ENCODE data around the gene SND1.

SND1 gene

DNA sequence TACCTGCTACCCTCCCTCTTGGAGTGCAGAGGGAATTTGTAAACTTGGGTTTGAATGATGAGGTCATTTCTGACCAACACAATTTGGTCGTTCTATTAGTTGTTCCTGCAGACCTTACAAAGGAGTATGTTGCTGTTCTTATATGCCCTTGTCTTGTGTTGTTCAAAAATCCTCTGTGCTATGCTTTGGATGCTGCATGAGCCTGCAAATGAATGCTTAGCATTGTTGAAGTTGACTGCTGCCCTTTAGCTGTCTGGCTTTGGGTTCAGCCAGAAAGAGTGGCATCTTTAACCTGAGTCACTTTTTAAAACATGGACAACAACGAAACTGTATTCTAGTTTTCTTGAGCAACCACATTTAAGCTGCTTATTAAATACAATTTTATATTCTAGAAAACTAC, 80.3 kb downstream of the SND1 start:
- no peak for DNase-seq

DNA sequence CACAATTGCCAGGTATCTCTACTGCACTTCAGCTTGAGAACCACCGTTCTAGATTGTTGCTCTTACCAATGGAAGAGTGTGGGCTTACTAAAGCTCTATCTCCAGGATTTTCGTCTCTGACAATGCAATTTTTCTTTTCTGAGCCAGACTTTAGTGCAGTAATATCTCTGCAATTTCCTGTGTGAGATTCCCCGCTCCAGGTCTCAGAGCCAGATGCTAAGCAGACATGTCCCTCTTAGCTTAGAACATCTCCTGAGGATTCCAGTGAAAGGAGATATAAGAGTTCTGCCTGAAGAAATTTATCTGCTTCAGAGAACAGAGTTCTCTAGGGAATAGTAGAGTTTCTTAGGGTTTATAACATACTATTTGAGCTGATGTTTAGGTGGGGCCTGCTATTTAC, 82.0 kb downstream of the SND1 start:
- peak; percentile 34 for DNase-seq

GRCh38 chr7:127736511-127736910, 84.5 kb downstream of the SND1 start:
- DNase-seq, result no peak

DNA sequence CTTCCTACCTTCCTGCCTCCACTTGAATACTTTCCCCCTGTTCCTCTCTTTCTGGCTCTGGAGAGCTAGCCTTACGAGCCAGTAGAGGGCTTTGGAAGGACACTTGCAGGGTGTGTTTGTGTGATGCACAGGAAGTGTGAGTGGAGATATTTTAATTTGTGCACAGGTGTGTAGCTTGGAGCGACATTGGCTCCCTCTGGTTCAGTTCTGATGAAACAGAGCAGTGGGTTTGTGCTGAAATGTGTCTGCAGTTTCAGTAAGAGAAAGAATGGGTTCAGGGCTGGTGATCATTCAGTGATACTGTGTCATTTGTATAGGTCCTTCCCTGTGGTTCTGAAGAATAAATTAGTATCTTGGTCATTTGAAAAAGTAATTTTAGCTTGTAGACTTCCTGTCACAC, 86.9 kb downstream of the SND1 start:
- no peak for DNase-seq

DNA sequence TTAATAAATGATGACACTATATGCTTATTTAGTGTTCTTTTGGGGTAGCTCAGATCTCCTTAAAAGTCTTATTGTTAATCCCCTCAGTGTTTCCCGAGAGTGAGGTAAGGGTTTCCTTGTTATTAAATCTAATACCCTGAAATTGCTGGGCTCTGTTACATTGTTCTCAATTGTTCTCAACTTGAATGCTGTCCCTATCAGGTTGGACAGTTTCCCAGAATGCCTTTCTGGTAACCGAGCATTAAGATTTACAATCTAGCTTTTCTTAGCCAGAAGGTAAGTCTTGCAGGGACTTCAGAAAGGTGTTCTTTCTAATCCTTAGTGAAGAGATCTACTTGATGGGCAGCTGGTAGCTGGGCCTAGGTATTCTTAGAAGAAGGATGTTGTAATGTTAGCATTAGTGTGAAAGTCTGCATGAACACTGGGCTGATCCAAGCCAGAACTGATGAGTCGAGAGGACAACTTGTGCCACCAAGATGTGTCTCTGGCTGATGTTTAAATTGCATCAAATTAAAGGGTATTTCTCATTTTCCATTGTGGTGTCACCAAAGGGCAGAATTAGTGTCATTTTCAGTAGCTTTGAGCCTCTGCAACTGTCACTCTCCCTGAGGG, 89.9 kb downstream of the SND1 start:
- no peak for DNase-seq

DNA sequence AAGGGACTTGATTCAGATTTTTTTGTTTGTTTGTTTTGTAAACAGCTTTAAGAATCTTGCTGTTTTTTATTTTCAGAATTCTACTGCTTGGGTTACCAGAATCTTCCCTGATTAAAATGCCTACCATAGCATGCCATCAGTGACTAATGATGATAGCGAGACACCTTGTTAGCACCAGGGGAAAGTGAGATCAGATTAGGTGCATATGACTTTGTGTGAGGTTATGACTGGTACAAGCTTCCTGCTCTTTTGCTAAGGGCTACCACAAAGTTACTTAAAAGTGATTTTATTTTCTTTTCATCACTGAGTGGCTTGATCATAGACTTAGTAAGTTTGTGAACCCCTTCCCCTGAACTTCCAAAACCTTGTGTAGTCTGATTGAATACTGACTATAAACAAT, 93.5 kb downstream of the SND1 start:
- no peak for DNase-seq

- peak; percentile 94 for DNase-seq
Measured at GRCh38 chr7:127751062-127751461, 99.1 kb downstream of the SND1 start.

- no peak for DNase-seq
Measured at GRCh38 chr7:127751490-127752448, 99.8 kb downstream of the SND1 start.

- no peak for DNase-seq
Measured at GRCh38 chr7:127752829-127753228, 100.8 kb downstream of the SND1 start.

- no peak for DNase-seq
Measured at GRCh38 chr7:127754457-127754856, 102.5 kb downstream of the SND1 start.

GRCh38 chr7:127755521-127755920, 103.5 kb downstream of the SND1 start:
- no peak for DNase-seq

- no peak for DNase-seq
Measured at GRCh38 chr7:127755965-127756364, 104.0 kb downstream of the SND1 start.

DNA sequence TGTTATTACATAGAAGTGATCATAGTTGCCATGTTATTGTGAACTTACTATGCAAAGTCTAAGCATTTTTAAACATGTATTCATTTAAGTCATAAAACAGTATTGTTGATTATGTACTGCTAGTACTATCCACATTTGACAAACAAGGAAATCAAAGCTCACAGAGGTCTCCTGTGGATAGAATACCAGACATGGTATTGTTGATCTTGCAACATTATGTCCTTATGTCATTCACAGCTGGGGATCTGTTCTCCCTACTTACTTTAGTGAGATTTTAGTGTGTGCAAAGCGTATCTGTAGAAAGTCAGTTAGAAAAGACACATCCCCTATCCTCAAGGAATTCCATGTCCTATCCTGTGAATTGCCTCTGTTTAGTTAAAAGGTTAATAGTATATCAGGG, 106.1 kb downstream of the SND1 start:
- DNase-seq, result no peak

DNA sequence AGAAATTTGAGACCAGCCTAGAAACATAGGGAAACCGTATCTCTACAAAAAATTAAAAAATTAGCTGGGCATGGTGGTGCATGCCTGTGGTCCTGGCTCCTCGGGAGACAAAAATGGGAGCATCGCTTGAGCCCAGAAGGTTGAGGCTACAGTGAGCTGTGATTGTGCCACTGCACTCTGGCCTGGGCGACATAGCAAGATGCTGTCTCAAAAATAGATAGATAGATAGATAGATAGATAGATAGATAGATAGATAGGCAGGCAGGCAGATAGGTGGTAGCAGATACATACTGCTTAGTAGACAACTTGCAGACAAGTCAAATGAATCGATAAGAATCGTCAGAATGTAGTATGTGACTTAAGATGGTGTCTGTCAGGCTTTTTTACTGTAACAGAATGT, 106.9 kb downstream of the SND1 start:
- no peak for DNase-seq

DNA sequence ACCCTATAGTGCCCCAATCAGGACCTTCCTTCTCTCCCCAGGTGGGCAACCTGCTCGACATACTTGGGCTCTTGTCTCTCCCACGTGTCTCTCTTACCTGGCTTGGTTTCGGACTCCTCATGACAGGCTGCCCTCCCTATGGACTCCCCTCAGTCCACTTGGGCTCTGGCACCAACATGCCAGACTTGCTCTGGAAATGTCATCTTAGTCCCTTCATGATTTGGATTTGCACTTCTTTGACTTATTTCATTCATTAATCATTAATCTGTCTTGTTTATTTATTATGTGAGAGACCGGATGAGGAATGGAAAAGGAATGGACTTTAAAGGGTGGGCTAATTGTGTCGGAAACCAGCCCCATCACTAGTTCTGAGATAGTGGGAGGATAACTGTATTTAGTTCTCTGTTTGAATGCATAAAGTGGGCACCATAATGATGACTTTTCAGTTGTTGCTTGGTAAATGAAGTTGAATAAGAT, 108.0 kb downstream of the SND1 start:
- DNase-seq, result no peak

DNA sequence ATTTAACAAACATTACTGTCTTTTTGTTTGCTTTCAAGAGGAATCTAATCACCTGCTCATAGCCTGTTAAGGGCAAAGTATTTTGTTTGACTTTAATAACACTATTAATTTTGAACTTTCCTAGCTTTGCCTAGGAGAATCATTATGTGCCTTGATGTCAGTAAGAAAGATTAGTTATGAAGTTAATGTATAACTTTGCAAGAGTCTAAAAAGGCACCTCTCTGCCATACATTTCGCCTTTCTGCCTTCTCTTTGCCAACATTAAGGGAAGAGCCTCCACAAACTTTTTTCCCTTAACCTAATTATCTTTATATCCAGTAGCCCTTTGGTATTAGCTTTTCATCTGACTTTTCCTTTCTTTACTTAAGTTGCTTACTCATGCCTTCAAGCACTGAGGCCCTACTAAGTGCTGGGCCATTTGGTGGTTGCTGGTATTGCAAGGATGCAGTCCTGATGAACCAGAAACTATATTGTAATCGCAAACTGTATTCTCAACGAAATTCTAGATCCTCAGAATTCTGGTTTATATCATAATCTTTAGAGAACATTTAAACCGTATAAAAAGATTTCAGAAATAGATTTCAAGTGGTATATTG, 108.5 kb downstream of the SND1 start:
- no peak for DNase-seq

- DNase-seq, result no peak
Measured at GRCh38 chr7:127761196-127761595, 109.2 kb downstream of the SND1 start.

GRCh38 chr7:127764681-127765080, 112.7 kb downstream of the SND1 start:
- no peak for DNase-seq

DNA sequence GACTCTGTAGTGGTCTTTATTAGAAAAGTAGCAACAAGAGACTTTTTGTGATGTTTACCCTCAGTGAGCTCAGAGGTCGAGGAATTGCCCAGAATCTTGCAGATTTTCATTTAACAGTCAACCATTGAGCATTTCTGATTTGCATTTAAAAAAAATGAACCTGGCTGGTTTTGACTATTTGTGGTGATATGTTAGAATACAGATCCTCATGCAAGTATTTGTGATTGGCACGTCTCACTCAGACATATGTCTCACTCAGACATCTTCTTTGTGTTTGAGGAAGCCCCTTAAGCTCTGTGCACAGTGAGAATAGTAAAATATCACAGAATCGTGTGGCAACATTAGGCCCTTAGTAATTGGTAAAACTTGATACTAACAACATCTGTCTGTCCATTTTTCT, 113.2 kb downstream of the SND1 start:
- no peak for DNase-seq

DNA sequence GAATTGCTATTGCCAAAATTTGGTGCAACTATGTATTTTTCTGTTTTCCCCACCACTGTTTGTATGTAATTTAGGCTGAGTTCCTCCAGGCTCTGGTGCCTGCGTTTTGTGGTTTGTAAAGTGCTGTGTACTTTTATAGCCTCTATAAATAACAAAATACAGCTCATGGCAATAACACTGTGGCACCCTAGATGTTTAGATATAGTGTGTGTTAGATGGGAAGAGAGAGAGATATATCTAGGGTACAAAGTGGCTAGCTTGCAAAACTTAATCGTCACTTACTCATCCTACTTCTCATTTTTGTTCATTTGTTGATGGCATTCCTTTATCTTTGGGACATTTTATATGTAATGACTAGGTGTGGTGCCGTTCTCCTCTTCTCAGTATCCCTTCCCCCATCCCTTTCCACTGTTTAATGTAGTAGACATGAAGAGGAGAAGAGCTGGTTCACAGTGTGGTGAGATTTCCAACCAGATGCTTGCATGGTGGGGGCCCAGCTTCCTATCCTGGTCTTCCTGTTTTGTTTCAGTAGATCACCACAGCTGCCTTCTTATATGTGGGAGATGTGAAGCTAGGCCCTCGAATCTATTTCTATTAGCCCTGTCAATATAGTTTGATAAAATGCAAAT, 115.0 kb downstream of the SND1 start:
- DNase-seq, result no peak

DNA sequence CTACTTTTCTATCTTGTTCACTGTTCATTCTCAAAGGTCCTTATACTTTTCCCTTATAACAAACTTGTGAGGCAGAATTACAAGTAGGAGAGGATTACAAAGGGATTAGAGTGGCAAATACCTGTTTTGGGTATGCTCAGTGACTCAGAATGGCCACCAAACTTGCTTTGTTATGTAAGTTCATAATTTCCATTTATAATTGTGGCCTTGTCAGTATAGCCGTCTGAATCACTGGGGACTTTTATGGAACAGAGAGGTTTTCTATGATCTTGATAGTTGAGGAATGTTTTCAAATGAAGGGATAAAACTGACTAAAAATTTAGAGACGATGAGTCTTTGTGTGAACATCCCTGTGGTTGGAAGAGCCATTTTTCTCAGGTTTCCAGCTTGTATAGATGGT, 116.2 kb downstream of the SND1 start:
- DNase-seq, result peak; percentile 41

DNA sequence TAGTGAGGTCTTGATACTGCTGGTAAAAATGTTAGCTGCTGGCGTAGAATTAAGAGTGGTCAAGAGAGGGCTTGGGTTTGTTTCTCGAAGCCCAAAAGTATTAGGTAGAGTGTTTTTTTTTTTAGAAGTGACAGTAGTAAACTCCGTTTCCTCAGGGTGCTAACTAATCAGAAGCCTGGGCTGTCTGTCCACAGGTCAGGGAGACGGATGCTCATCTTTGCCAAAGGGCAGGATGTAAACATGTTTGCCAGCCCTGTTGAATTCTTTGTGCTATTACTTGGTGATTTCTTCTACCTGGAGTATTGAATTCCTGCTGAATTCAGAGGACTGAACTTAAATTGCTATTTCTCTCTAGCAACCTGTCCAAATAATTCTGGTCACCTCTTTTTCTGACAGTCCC, 117.1 kb downstream of the SND1 start:
- DNase-seq, result no peak

DNA sequence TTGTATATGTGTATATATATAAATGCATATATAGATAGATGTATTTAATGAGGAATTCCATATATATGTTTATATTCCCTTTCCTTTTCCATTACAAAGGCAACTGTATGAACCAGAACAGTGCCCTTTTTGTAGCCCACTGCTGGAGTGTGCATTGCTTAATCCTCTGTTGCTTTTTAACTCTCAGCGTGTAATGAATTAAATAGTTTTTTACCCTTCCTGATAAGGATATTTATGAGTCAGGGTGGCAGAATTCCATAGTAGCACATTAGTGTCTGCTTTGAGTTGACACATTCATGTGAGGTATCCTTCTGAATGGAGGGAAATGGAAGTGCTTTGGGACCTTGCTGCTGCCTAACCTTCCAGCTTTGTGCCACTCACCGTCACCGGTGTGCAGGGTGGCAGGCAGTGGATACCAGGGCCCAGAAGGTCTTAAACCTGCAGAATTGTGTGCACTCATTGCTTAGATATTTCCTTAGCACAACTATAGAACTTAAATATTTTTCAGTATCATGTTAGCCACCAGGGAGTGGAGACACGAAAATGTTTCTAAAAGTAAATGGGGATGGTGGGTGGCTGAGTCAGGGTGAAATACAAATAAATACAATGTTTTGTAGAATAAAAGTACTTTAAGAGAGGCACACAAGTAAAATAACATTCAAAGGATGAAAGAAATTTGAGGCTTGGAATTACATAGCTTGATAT, 117.9 kb downstream of the SND1 start:
- peak; percentile 28 for DNase-seq
